ENCODE measurements around the gene TRIP10.
"Not testable (repeated sequence)": the region's sequence is repeated elsewhere in the genome, so short reads cannot be mapped to it uniquely, and the experiment has no call there.

DNA sequence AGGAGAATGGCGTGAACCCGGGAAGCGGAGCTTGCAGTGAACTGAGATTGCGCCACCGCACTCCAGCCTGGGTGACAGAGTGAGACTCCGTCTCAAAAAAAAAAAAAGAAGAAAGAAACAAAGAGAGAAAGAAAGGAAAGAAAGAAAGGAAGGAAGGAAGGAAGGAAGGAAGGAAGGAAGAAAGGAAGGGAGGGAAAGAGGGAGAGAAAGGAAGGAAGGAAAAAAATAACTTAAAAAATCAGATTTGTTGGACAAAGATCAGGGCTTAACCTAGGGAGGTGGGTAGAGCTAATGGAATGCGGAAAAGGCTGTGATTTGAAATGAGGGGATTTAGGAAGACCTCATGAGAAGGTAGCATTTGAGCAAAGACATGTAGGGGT lies 32.2 kb downstream of the TRIP10 start:
- TF ChIP-seq, protein P1, sequence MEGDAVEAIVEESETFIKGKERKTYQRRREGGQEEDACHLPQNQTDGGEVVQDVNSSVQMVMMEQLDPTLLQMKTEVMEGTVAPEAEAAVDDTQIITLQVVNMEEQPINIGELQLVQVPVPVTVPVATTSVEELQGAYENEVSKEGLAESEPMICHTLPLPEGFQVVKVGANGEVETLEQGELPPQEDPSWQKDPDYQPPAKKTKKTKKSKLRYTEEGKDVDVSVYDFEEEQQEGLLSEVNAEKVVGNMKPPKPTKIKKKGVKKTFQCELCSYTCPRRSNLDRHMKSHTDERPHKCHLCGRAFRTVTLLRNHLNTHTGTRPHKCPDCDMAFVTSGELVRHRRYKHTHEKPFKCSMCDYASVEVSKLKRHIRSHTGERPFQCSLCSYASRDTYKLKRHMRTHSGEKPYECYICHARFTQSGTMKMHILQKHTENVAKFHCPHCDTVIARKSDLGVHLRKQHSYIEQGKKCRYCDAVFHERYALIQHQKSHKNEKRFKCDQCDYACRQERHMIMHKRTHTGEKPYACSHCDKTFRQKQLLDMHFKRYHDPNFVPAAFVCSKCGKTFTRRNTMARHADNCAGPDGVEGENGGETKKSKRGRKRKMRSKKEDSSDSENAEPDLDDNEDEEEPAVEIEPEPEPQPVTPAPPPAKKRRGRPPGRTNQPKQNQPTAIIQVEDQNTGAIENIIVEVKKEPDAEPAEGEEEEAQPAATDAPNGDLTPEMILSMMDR (conservative IDR thresholded peaks at IDR 0.05 in 1 of 2, IDR thresholded peaks at IDR 0.05 in 1 of 2; ENCODE audit: extremely low read depth in 1 of 2, insufficient read depth in 1 of 2, low read depth in 1 of 2, low read length in 2 of 2), result not testable (repeated sequence)
- not testable (repeated sequence) for TF ChIP-seq EZH2 (IDR thresholded peaks at IDR 0.05; ENCODE audit: borderline replicate concordance, low read length)
